Stimulated activated CD8-positive, alpha-beta memory T cell treated with anti-CD3 and anti-CD28 coated beads, Interleukin-12 subunit alpha, Interleukin-12 subunit beta, amount 100 ng/mL, for 24 hours (primary cell): Measurements from ENCODE around the gene JADE2.
A peak's percentile ranks its signal among the peaks of the same experiment; 100 is the strongest.
"Not testable (repeated sequence)": the region's sequence is repeated elsewhere in the genome, so short reads cannot be mapped to it uniquely, and the experiment has no call there.

Experiments
- DNase-seq: peaks from one replicate; pipeline ENCODE4 v3.0.0-alpha.2; 2020; ENCODE audit errors: extremely low read depth

JADE2 gene

GRCh38 chr5:134524826-134525682 lies at the start of gene JADE2:
Gene JADE2, plus strand, starts transcription at chr5:134525670. Its CDS starts 10,188 bp downstream, at chr5:134535858.
- DNase-seq: peak; percentile 35

- no peak for DNase-seq
These were observed 47.8 kb upstream of the JADE2 start for GRCh38 chr5:134477462-134478245.

DNA sequence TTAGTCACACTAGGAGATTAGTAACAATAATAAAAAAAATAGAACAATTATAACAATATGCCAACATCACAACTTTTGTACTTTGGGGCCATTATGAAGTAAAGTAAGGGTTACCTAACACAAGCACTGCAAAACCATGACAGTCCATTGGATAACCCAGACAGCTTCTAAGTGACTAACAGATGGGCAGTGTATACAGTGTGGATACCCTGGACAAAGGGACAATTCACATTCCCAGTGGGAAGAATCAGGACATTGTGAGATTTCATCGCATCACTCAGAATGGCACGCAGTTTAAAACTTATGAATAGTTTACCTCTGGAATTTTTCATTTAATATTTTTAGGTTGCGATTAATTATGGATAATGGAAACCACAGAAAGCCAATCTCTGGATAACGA lies 45.6 kb upstream of the JADE2 start:
- DNase-seq: no peak

- DNase-seq: no peak
These were observed 36.1 kb upstream of the JADE2 start for GRCh38 chr5:134489227-134489944.

DNA sequence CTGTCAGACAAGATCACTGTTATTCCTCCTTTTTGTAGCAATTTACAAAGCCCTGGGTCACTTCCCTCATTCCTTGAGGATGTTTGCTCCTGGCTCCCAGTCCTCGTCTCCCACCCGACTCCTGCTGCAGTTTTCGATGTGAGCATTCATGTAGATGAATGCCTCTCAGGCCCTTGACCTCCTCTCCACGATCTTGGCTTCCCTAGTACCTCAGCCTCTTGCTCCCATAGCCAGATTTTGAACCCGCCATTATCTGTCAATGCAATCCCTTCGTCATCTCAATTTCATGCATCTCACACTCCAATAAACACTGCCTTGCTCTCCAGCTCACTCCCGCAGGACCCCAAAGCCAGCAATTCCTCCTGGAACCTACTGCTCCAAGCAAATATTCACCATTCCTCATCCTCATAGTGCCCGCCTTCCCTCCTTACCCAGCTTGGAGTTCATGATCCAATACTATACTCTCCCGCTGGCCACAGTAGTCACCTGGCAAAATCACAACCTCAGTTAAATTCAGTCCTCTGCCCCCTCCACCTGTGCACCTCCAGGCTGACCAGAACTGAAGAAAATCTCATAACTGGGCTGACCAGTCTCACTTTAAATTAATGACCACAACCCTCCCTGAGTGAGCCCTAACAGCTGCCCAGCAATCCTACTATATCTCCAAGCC lies 35.1 kb upstream of the JADE2 start:
- no peak for DNase-seq

DNA sequence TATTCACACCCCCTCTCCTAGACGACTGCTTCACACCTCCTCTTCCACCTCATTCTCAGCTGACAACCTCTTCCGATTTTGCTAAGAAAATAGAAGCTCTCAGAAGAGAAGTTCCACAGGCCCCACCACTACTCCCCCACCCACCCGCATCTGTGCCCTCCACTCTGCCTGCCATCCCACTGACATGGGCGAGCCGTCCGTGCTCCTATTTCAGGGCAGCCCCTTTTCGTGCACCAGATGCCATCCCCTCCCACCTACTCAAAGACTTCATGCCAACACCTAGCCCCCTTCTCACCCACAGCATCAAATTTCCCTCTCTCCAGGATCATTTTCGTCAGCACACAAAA lies 34.6 kb upstream of the JADE2 start:
- no peak for DNase-seq

DNA sequence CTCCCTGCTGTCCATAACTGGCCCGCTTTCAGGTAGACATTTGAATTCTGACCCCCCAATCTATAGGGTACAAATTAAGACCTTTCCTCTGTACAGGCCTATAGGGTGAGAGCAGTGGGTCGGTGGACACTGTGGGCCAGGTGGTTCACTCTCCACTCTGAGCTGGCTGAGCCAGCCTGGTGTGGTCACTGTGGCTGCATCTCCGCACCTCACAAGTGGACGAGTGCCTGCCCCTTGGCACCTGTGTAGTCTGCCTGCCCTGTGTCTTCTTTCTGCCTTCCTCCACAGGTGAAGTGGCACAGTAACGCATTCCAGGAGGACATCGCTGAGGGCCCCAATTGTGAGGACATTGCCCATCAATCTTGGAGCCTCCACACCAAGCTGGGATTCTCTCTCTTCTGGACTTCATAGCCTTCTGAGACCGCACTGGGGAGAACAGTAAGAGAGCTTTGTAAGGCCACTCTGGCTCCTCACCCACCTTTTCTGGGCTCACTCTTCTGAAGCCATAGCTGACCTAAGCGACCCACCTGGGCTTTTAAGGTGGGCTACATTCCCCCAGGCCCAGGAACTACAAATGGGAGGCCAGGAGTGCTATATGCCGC lies 33.5 kb upstream of the JADE2 start:
- DNase-seq: no peak

DNA sequence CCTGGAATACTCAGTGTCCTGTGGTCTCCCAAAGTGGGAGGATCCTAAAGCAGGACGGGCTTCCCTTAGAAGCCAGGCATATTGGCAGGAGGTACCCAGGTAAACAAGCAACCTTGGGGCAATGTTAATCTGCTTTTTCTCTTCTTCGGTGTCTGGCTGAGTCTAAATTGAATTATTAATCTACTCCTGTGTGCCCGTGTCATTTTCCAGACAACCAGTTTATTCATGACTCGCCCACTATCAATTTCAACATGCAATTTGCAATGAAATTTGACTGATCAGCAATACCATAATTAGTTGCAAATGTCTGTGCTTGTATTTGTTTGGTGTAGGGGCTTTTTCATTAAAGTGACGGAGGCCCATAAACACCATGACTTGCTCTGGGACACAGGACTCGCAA lies 32.9 kb upstream of the JADE2 start:
- DNase-seq: no peak

DNA sequence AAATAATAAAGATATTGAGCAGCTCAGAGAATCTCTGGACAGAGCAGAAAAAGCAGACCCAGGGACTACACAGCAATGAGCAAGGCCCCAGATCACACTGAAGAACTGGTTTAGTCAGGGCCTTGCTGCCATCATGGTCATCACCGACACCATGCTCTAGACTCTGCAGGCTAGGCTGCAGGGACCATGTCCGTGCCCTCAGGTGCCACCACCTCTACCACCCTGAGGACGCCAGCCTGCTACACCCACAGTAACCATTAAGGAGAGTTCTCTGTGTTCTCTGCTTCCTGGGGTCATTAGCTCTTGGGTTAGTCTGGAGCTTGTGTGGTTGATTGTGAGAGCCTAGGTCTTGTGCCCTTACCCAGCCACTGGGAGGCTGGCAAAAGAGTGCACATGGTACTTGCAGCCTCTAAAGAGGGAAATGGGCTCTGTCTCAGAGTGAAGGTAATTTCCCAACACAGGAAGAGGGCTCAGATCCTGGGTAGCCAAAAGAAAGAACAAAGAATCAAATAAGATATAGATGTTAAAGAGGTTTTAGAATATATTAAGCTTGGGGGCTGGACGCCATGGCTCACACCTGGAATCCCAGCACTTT lies 31.9 kb upstream of the JADE2 start:
- no peak for DNase-seq

- DNase-seq: no peak
These were observed 30.7 kb upstream of the JADE2 start for GRCh38 chr5:134494780-134495179.

GRCh38 chr5:134499905-134500304 lies 25.6 kb upstream of the JADE2 start:
- not testable (repeated sequence) for DNase-seq

GRCh38 chr5:134500699-134501430 lies 24.6 kb upstream of the JADE2 start:
- no peak for DNase-seq

- DNase-seq: no peak
These were observed 23.2 kb upstream of the JADE2 start for GRCh38 chr5:134502259-134502658.

DNA sequence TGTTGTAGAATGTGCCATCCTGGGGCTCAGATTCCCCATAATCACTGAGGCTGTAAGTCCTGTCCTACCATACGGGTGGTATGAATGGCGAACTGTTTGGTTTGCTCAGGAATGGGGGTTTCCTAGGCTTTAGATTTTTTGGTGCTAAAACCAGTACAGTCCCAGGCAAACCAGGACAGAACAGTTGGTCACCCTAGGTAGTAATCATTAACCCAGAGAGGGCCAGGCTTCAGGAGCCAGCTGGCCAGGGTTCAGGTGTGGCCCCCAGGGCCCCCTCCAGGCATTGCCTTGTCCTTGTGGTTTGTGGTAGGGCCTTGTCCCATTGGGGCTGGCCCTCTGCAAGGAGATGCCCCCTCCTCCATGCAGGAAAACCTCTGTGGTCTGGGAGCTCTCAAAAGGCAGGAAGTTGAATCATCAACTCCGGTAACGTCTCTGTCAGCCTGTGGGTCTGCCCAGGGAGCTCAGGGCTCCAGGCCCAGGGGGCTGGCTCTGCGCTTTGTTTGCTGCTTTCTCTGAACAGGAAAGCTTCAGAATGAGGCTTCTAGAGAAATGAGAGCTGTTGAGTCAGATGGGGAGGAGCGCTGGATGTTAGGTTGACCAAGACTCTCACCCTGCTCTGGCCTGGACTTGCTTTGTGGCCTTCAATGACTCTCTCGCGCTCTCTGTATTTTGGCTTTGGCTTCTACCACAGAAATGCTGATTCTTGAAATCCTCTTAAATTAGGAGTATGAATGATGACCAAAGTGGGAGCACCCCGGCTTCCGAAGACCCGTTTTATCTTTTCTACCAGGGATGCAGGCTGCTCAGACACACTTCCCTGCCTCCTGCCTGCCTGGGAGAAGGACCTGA lies 22.2 kb upstream of the JADE2 start:
- peak; percentile 31 for DNase-seq

DNA sequence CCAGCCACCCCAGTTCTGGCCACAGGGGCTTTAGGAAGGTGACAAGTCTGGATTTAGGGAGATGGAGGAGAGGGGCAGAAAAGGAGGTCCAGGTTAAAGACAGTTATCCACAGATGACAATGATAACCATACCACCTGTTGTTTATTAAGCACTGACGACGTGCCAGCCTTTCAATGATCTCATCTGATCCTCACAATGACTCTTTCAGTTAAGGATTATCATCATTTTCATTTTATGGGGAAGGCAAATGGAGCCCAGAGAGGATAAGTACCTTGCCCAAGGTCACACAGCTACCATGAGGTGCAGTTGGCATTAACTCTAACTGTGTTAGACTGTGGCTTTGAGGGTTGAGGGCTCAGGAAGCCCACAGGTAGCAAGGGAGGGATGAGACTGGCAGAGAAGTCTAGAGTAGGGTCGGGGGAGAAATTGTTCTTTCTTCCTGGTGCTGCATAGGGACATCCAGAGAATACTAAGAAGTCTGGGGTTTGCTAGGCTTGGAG lies 21.5 kb upstream of the JADE2 start:
- DNase-seq: no peak

DNA sequence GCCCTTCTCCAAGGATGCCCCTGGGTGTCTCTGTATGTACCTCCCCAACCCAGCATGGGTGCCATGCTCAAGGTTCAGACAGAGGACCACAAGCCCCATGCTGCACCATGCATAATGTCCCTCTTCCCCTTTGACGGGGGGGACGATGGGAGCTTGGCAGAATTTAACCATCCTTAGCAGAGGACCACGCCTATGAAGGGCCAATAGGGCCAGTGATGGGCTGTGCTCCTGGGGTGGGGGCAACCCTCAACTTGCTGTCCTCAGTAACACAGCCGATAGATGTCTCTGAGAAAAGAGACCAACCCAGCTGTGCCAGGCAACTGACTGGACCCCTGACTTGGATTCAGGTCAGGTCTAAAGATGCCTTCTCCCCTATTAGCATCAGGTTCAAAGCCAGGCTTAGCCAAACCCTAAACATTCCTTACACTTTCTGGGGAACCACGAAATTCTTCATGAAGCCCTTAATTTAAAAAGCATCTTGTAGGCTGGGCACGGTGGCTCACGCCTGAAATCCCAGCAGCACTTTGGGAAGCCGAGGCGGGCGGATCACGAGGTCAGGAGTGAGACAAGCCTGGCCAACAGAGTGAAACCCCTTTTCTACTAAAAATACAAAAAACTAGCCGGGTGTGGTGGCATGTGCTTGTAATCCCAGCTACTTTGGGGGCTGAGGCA lies 20.7 kb upstream of the JADE2 start:
- no peak for DNase-seq

GRCh38 chr5:134506054-134507039 lies 19.1 kb upstream of the JADE2 start:
- DNase-seq: no peak
